Measurements from ENCODE around the gene PFKM. TPM values are rescaled to one million over a fixed set of nuclear protein-coding genes. Genes with fewer than 3 reads are reported as not detected.

PFKM gene
- total and polyA plus RNA-seq, 12 donors, result 121 to 948 (median 668) TPM

DNA sequence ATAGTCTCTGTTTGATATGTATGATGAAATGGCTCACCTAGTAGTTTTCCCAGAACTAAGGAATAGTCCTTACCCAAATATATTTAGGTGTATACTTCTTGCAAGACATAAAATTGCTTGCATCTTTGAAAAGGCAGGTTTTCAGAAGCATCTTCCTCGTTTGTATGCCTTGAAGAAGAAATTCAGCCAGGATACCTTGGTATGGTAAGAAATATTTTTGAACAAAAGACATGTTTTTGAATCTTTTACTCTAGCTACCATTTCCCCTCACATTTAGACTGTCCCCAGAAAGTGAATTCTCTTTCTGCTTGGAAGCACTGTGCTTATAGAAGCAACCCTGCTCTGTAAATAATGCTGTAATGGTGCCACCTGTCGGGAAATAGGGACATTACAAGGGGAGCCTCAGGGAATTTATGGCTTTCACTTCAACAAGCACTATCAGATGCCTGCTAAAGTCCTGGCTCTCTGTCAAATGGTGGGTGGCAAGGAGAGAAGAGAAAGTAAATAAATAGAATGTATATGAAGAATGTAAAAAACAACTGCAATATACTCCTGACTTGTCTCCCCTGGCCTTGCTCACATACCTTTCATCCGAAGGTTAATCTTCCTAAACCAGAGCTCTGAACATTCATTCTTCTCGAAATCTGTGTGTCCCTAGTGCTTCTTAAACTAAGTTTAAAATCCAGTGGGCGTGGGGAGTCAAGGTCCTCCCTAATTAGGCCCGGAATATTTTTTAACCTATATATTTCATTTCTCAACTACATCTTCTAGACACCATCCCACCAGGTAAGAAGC is 70.4 kb downstream of the PFKM start:
- ATAC-seq, result peak; percentile 54 to 77 (median 70)
- Histone ChIP-seq H3K4me3 (no peak overlapping the region), H3K4me1 (peaks cover 0 to 9% (median under 1%) of the 10 kb centered on the region in 9 donors), H3K27me3 (peaks cover 0 to 27% (median 6%) of the 10 kb centered on the region in 7 donors), H3K36me3 (no peaks in the 10 kb centered on the region), H3K9me3 (no peaks in the 10 kb centered on the region), H3K27ac (no peak overlapping the region)
- WGBS, 2 donors, result 41 to 45% methylated on average over 6 of the region's 6 CpGs
- TF ChIP-seq, protein P1, sequence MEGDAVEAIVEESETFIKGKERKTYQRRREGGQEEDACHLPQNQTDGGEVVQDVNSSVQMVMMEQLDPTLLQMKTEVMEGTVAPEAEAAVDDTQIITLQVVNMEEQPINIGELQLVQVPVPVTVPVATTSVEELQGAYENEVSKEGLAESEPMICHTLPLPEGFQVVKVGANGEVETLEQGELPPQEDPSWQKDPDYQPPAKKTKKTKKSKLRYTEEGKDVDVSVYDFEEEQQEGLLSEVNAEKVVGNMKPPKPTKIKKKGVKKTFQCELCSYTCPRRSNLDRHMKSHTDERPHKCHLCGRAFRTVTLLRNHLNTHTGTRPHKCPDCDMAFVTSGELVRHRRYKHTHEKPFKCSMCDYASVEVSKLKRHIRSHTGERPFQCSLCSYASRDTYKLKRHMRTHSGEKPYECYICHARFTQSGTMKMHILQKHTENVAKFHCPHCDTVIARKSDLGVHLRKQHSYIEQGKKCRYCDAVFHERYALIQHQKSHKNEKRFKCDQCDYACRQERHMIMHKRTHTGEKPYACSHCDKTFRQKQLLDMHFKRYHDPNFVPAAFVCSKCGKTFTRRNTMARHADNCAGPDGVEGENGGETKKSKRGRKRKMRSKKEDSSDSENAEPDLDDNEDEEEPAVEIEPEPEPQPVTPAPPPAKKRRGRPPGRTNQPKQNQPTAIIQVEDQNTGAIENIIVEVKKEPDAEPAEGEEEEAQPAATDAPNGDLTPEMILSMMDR (IDR thresholded peaks at IDR 0.05), result peak; percentile 57 to 91 (median 87)
- intact Hi-C loops (cut with DNase I), result loop anchor here in 3 of 10 donors (10.0 kb wide), 4 partner anchors 105 to 435 kb away; partner anchors contain the start of gene ZNF641 (in 1 of the 3)
- peak in 1 of 2 donors; percentile 59 for DNase-seq

DNA sequence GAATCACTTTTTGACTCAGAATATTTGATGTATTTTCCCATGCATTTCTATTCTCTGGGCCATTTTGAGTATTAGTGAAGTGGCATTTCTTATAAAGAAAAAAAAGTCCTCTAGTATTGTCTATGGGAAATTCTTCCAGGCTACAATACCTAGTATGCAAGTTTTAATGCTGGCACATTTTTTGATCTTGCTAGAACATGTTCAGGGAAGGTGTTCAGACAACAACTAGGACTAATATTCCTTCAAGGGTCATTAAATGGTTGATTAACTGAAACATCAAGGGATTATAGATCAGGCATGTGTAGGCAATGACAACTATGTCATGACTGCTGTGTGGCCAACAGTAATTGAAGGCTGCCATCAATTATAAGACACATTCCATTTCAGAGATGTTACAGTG is 71.9 kb downstream of the PFKM start:
- peaks cover 0 to 14% (median 0%) of the 10 kb centered on the region in 7 donors for H3K27me3 ChIP-seq
- no peak for ATAC-seq
- intact Hi-C loops (cut with DNase I), result loop anchor here in 2 of 10 donors (10.0 kb wide), 3 partner anchors 106 to 424 kb away; partner anchors contain the start of gene ZNF641 (in 1 of the 2)

DNA sequence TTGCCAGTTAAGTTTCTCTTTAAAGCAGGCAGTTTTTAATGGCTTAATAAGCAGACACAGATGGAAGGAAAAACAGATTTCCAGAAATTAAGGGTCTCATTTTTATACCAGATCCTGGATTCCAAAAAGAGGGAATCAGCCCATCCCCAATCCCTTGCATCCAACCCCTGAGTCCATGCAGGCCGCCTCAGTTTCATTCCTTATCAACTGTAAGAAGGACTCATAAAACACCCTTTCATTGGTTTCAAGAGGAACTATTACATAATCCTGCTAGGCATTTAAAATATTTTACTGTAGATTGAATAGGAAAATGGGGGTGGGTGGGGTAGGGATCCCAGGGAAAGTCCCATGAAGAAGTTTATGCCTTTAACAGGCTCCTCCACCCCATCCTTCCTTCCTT is 73.7 kb downstream of the PFKM start:
- WGBS, 2 donors, result 80 to 81% methylated on average over 1 of the region's 1 CpG
- H3K27ac ChIP-seq, result no peak overlapping the region
- TF ChIP-seq, protein P1 (IDR thresholded peaks at IDR 0.05), result no peak
- no peak for DNase-seq
- no peaks in the 10 kb centered on the region for H3K9me3 ChIP-seq
- no peak overlapping the region for H3K4me3 ChIP-seq
- intact Hi-C loops (cut with DNase I), result loop anchor here in 2 of 10 donors (10.0 kb wide), 3 partner anchors 108 to 422 kb away; partner anchors contain the start of gene ZNF641 (in 1 of the 2)
- no peak for ATAC-seq
- H3K36me3 ChIP-seq, result no peaks in the 10 kb centered on the region
- peaks cover 0 to 13% (median 0%) of the 10 kb centered on the region in 7 donors for H3K27me3 ChIP-seq
- peaks cover 0 to 14% (median 8%) of the 10 kb centered on the region in 9 donors for H3K4me1 ChIP-seq

More for the DNA sequence above, 71.9 kb downstream of the PFKM start:
- Histone ChIP-seq H3K4me3 (no peak overlapping the region), H3K4me1 (peaks cover 0 to 6% (median 0%) of the 10 kb centered on the region in 9 donors), H3K36me3 (no peaks in the 10 kb centered on the region), H3K27ac (no peak overlapping the region), H3K9me3 (no peaks in the 10 kb centered on the region)
- TF ChIP-seq, protein P1 (IDR thresholded peaks at IDR 0.05), result no peak
- DNase-seq, result no peak

DNA sequence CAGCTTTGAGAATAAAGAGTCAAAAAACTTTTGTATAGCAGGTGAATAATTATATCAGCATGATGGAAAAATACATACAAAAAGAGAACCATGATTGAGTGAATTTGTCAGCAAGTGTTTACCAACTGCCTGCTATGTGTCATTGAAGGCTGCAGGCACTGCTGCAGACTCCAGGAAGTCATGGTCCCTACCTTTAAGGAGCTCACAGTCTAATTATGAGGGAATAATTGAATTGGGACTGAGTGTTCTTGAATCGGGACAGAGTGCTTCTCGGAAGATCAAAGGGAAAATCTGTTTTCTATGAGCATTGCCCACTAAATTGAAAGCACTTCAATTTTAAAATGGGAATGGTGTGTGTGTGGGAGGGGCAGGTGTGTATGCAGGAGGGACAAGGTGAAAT is 74.5 kb downstream of the PFKM start:
- intact Hi-C loops (cut with DNase I), result loop anchor here in 2 of 10 donors (10.0 kb wide), 3 partner anchors 109 to 421 kb away; partner anchors contain the start of gene ZNF641 (in 1 of the 2)
- Histone ChIP-seq H3K27me3 (peaks cover 0 to 13% (median 0%) of the 10 kb centered on the region in 7 donors), H3K4me3 (no peak overlapping the region), H3K9me3 (no peaks in the 10 kb centered on the region), H3K36me3 (no peaks in the 10 kb centered on the region), H3K4me1 (peaks cover 0 to 14% (median 8%) of the 10 kb centered on the region in 9 donors), H3K27ac (no peak overlapping the region)
- TF ChIP-seq, protein P1 (IDR thresholded peaks at IDR 0.05), result no peak
- no peak for ATAC-seq
- DNase-seq, result no peak
- WGBS, 2 donors, result 52 to 68% methylated on average over 2 of the region's 2 CpGs
